HG03139 (cell line): ENCODE data around the gene ARHGAP31.

Experiments
- ATAC-seq: cut with Tn5 transposase; IDR thresholded peaks from one replicate; pipeline ENCODE4 v1.9.1; 2021; ENCODE audit not compliant: unreplicated experiment

The ARHGAP31 gene

GRCh38 chr3:119376758-119377157 is 82.6 kb downstream of the ARHGAP31 start:
- ATAC-seq = no peak

GRCh38 chr3:119378259-119378803 is 84.1 kb downstream of the ARHGAP31 start:
- ATAC-seq = no peak

GRCh38 chr3:119380697-119381096 is 86.5 kb downstream of the ARHGAP31 start:
- ATAC-seq = no peak

GRCh38 chr3:119382134-119382533 is 88.0 kb downstream of the ARHGAP31 start:
- ATAC-seq = no peak

GRCh38 chr3:119388577-119388976 is 94.4 kb downstream of the ARHGAP31 start:
- ATAC-seq = no peak

- ATAC-seq = peak; percentile 62
Observed at GRCh38 chr3:119395923-119396358, 101.8 kb downstream of the ARHGAP31 start.

GRCh38 chr3:119396870-119397269 is 102.7 kb downstream of the ARHGAP31 start:
- ATAC-seq = no peak

GRCh38 chr3:119400466-119400865 is 106.3 kb downstream of the ARHGAP31 start:
- ATAC-seq = no peak

- ATAC-seq = peak; percentile 37
Observed at GRCh38 chr3:119401069-119401468, 106.9 kb downstream of the ARHGAP31 start.

GRCh38 chr3:119401503-119402440 is 107.6 kb downstream of the ARHGAP31 start:
- ATAC-seq = peak; percentile 48

- no peak for ATAC-seq
Observed at GRCh38 chr3:119402791-119403190, 108.6 kb downstream of the ARHGAP31 start.

- no peak for ATAC-seq
Observed at GRCh38 chr3:119403201-119403600, 109.0 kb downstream of the ARHGAP31 start.

- no peak for ATAC-seq
Observed at GRCh38 chr3:119405315-119405714, 111.1 kb downstream of the ARHGAP31 start.

GRCh38 chr3:119408243-119408950 is 114.2 kb downstream of the ARHGAP31 start:
- no peak for ATAC-seq

GRCh38 chr3:119409844-119410243 is 115.7 kb downstream of the ARHGAP31 start:
- no peak for ATAC-seq

- ATAC-seq = no peak
Observed at GRCh38 chr3:119413603-119414280, 119.6 kb downstream of the ARHGAP31 start.

GRCh38 chr3:119416873-119417272 is 122.7 kb downstream of the ARHGAP31 start:
- no peak for ATAC-seq

GRCh38 chr3:119417771-119418512 is 123.8 kb downstream of the ARHGAP31 start:
- ATAC-seq = no peak

- ATAC-seq = no peak
Observed at GRCh38 chr3:119418641-119419040, 124.5 kb downstream of the ARHGAP31 start.

- ATAC-seq = no peak
Observed at GRCh38 chr3:119420196-119420595, 126.0 kb downstream of the ARHGAP31 start.
